Measurements from ENCODE around the gene FRG2. TPM values are rescaled to one million over a fixed set of nuclear protein-coding genes. Genes with fewer than 3 reads are reported as not detected.

FRG2 gene
- total and polyA plus RNA-seq, 7 donors: not detected

DNA sequence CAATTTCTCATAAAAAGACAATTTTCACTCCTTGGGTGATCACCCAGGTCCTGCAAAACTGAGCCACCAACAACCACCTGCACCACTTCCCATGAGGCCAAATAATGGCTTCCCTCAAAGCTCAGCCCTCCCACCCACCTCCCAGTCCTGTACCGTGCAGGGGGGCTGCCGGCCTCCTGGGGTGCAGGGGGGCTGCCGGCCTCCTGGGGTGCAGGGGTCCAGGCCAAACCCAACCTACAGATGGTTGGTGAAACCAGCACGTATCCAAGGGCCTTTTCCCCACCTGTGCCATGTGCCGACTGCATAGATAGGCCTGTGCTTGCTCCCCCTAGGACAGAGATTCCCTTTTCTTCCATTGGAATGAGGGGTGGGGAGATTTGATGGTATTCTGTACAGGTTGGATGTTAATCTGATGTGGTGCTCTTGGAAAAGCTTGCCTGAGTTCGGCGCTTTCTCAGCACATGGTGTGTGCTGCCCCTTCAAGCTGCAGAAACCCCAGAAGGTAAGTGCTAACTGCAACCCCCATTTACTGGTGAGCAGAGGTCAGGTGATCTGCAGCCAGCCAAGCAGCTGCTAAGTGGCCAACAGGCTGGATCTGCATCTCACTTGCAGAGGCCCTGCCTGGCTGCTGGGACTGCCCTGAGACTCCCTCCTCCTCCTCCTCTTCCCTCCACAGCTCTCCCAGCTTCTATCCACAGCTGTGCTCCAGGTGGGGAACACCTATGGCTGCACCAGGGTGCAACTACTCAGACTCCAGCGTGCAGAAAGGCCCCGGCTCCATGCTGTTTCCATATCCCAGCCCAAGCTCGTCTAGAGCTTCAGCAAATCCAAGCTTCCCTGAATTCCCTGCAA is 47.6 kb downstream of the FRG2 start:
- H3K27ac ChIP-seq: no peak overlapping the region
- no peaks in the 10 kb centered on the region for H3K36me3 ChIP-seq
- H3K4me3 ChIP-seq: no peak overlapping the region
- H3K9me3 ChIP-seq: no peaks in the 10 kb centered on the region
- intact Hi-C loops (cut with DNase I): no loop called here
- no peaks in the 10 kb centered on the region for H3K4me1 ChIP-seq
- no peak for TF ChIP-seq EP300 (IDR thresholded peaks at IDR 0.05)
- TF ChIP-seq, protein P1, sequence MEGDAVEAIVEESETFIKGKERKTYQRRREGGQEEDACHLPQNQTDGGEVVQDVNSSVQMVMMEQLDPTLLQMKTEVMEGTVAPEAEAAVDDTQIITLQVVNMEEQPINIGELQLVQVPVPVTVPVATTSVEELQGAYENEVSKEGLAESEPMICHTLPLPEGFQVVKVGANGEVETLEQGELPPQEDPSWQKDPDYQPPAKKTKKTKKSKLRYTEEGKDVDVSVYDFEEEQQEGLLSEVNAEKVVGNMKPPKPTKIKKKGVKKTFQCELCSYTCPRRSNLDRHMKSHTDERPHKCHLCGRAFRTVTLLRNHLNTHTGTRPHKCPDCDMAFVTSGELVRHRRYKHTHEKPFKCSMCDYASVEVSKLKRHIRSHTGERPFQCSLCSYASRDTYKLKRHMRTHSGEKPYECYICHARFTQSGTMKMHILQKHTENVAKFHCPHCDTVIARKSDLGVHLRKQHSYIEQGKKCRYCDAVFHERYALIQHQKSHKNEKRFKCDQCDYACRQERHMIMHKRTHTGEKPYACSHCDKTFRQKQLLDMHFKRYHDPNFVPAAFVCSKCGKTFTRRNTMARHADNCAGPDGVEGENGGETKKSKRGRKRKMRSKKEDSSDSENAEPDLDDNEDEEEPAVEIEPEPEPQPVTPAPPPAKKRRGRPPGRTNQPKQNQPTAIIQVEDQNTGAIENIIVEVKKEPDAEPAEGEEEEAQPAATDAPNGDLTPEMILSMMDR (IDR thresholded peaks at IDR 0.05): no peak
- TF ChIP-seq POLR2AphosphoS5 (IDR thresholded peaks at IDR 0.05): no peak
- TF ChIP-seq POLR2A (IDR thresholded peaks at IDR 0.05): no peak
- DNase-seq: no peak
- H3K27me3 ChIP-seq: no peaks in the 10 kb centered on the region
- WGBS, 2 donors: 62 to 66% methylated on average over 10 of the region's 10 CpGs

Small RNA genes lying within 50 kb of the gene (small RNA-seq; reads per million reads assigned to genes)
- gene RNA5SP174 (0.66 to 1.1 (median 0.86) reads per million in 3 donors), gene RNA5SP175 (4.7 to 6.1 (median 5.2) reads per million in 3 donors)

Other genes starting within 250 kb of the FRG2 start
- gene FRG1, start 86.4 kb downstream of the FRG2 start, total RNA-seq: 10 to 100 TPM; 38.0 to 52.3 (median 47.3) TPM
- gene FRG1, start 86.4 kb downstream of the FRG2 start, polyA plus RNA-seq: 10 to 100 TPM; 31.2 to 39.3 (median 34.9) TPM
- not detected for gene DBET, start 37.2 kb upstream of the FRG2 start, total RNA-seq
- not detected for gene DBET, start 37.2 kb upstream of the FRG2 start, polyA plus RNA-seq
- gene DUX4, start 146.5 kb upstream of the FRG2 start, total RNA-seq: not detected
- gene DUX4, start 146.5 kb upstream of the FRG2 start, polyA plus RNA-seq: not detected